Measurements from ENCODE around the gene OR9A2. TPM values are rescaled to one million over a fixed set of nuclear protein-coding genes. Genes with fewer than 3 reads are reported as not detected.

The OR9A2 gene
- total and polyA plus RNA-seq, 4 donors, result 0.08 TPM; not detected in 3

DNA sequence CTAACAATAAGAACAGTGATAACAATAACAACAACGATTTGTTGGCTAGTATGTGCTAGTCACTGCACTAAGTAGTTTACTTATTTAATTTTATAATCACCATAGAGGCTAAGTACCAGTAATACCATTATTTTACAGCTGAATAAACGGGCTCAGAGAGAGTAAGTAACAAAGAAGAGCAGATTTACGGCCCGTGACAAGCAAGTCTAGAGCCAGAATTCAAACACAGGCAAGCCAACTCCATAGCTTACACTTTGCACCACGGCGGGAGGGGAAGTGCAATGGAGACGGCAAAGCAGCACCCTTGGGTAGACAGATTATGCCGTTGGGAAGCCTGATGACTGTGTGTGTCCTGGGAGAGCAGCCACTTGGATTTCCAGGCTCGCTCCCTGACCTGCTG, 24.0 kb upstream of the OR9A2 start (continued):
- TF ChIP-seq RAD21 (IDR thresholded peaks at IDR 0.05), result no peak

DNA sequence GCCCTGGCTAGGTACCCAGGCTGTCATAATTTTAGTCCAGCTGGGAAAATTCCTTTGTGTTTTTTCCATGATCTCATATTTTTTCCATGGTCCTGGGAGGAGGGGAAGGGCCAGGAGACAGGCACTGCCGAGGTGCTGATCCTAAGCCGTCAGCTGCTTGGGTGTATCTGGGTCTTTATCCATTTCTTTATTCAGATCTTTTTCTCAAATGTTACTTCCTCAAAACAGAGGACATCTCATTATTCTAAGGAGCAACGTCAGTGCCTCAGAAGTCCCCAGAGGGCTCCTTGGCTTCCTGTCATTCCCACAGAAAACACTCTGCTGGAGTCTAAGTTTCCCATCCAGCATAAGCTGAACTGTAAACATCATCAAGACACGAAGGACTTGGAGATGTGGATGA, 22.4 kb upstream of the OR9A2 start:
- H3K27me3 ChIP-seq (ENCODE audit: control insufficient read depth in 4 of 4, insufficient read depth in 4 of 4, low read length in 3 of 4), result no peaks in the 10 kb centered on the region
- TF ChIP-seq HNF4A (conservative IDR thresholded peaks at IDR 0.05) (no peak), GABPA (IDR thresholded peaks at IDR 0.05 in 1 of 2, conservative IDR thresholded peaks at IDR 0.05 in 1 of 2) (no peak), FOXA2 (IDR thresholded peaks at IDR 0.05) (no peak), RAD21 (IDR thresholded peaks at IDR 0.05) (no peak), YY1 (IDR thresholded peaks at IDR 0.05) (no peak), RXRA (IDR thresholded peaks at IDR 0.05) (no peak)
- TF ChIP-seq, protein P1, sequence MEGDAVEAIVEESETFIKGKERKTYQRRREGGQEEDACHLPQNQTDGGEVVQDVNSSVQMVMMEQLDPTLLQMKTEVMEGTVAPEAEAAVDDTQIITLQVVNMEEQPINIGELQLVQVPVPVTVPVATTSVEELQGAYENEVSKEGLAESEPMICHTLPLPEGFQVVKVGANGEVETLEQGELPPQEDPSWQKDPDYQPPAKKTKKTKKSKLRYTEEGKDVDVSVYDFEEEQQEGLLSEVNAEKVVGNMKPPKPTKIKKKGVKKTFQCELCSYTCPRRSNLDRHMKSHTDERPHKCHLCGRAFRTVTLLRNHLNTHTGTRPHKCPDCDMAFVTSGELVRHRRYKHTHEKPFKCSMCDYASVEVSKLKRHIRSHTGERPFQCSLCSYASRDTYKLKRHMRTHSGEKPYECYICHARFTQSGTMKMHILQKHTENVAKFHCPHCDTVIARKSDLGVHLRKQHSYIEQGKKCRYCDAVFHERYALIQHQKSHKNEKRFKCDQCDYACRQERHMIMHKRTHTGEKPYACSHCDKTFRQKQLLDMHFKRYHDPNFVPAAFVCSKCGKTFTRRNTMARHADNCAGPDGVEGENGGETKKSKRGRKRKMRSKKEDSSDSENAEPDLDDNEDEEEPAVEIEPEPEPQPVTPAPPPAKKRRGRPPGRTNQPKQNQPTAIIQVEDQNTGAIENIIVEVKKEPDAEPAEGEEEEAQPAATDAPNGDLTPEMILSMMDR (IDR thresholded peaks at IDR 0.05; ENCODE audit: low read depth, low read length, missing input control), result no peak
- 54% methylated on average over 4 of the region's 4 CpGs for WGBS
- H3K9me3 ChIP-seq (ENCODE audit: control insufficient read depth in 4 of 4, low read length in 3 of 4), result no peaks in the 10 kb centered on the region
- DNase-seq (ENCODE audit: low spot score), result no peak
- peaks cover 0 to 2% (median 0%) of the 10 kb centered on the region in 4 donors for H3K4me1 ChIP-seq (ENCODE audit: control insufficient read depth in 4 of 4, insufficient read depth in 4 of 4, low read length in 3 of 4)
- no peak overlapping the region for H3K4me3 ChIP-seq (ENCODE audit: low read depth in 1 of 3, low read length in 3 of 3)
- H3K27ac ChIP-seq (ENCODE audit: low read depth in 1 of 2, low read length in 2 of 2), result no peak overlapping the region
- no peaks in the 10 kb centered on the region for H3K36me3 ChIP-seq (ENCODE audit: control insufficient read depth in 4 of 4, insufficient read depth in 3 of 4, low read depth in 1 of 4, low read length in 3 of 4)
- no peak overlapping the region for H3K9ac ChIP-seq (ENCODE audit: low read depth in 1 of 2, low read length in 2 of 2)

DNA sequence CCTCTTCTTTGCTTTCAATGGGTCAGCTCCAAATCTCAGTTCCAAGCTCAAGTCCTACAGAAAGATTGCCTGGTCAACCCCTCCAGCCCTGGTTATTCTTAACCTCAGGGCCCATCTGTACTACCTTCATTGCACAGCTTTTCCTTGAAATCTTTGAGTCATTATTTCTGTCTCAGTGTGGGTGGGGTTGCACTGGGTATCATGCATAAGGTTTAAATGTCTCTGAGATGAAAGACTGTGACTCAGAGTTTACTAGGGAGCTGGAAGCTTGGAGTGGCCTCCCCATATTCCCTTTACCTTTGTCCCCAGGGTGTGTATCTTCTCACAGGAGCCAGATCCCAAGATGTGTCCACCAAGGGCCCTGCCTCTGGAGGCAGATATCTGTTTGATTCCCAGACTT, 21.9 kb upstream of the OR9A2 start:
- TF ChIP-seq NR2F2 (IDR thresholded peaks at IDR 0.05) (no peak), SP1 (IDR thresholded peaks at IDR 0.05) (no peak), FOXA1 (IDR thresholded peaks at IDR 0.05) (no peak), GABPA (IDR thresholded peaks at IDR 0.05 in 1 of 2, conservative IDR thresholded peaks at IDR 0.05 in 1 of 2) (no peak), EGR1 (IDR thresholded peaks at IDR 0.05; ENCODE audit: low read depth in 2 of 2) (no peak), HNF4G (IDR thresholded peaks at IDR 0.05) (no peak), RAD21 (IDR thresholded peaks at IDR 0.05) (no peak), HNF4A (conservative IDR thresholded peaks at IDR 0.05) (no peak), RXRA (IDR thresholded peaks at IDR 0.05) (no peak), YY1 (IDR thresholded peaks at IDR 0.05) (no peak), TAF1 (conservative IDR thresholded peaks at IDR 0.05) (no peak), JUND (IDR thresholded peaks at IDR 0.05) (no peak), FOXA2 (IDR thresholded peaks at IDR 0.05) (no peak)
- TF ChIP-seq, protein P2, sequence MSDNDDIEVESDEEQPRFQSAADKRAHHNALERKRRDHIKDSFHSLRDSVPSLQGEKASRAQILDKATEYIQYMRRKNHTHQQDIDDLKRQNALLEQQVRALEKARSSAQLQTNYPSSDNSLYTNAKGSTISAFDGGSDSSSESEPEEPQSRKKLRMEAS (IDR thresholded peaks at IDR 0.05), result no peak
- TF ChIP-seq, protein P3, sequence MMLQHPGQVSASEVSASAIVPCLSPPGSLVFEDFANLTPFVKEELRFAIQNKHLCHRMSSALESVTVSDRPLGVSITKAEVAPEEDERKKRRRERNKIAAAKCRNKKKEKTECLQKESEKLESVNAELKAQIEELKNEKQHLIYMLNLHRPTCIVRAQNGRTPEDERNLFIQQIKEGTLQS (IDR thresholded peaks at IDR 0.05), result no peak
- TF ChIP-seq, protein P4, sequence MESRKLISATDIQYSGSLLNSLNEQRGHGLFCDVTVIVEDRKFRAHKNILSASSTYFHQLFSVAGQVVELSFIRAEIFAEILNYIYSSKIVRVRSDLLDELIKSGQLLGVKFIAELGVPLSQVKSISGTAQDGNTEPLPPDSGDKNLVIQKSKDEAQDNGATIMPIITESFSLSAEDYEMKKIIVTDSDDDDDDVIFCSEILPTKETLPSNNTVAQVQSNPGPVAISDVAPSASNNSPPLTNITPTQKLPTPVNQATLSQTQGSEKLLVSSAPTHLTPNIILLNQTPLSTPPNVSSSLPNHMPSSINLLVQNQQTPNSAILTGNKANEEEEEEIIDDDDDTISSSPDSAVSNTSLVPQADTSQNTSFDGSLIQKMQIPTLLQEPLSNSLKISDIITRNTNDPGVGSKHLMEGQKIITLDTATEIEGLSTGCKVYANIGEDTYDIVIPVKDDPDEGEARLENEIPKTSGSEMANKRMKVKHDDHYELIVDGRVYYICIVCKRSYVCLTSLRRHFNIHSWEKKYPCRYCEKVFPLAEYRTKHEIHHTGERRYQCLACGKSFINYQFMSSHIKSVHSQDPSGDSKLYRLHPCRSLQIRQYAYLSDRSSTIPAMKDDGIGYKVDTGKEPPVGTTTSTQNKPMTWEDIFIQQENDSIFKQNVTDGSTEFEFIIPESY (IDR thresholded peaks at IDR 0.05), result no peak
- TF ChIP-seq, protein P5, sequence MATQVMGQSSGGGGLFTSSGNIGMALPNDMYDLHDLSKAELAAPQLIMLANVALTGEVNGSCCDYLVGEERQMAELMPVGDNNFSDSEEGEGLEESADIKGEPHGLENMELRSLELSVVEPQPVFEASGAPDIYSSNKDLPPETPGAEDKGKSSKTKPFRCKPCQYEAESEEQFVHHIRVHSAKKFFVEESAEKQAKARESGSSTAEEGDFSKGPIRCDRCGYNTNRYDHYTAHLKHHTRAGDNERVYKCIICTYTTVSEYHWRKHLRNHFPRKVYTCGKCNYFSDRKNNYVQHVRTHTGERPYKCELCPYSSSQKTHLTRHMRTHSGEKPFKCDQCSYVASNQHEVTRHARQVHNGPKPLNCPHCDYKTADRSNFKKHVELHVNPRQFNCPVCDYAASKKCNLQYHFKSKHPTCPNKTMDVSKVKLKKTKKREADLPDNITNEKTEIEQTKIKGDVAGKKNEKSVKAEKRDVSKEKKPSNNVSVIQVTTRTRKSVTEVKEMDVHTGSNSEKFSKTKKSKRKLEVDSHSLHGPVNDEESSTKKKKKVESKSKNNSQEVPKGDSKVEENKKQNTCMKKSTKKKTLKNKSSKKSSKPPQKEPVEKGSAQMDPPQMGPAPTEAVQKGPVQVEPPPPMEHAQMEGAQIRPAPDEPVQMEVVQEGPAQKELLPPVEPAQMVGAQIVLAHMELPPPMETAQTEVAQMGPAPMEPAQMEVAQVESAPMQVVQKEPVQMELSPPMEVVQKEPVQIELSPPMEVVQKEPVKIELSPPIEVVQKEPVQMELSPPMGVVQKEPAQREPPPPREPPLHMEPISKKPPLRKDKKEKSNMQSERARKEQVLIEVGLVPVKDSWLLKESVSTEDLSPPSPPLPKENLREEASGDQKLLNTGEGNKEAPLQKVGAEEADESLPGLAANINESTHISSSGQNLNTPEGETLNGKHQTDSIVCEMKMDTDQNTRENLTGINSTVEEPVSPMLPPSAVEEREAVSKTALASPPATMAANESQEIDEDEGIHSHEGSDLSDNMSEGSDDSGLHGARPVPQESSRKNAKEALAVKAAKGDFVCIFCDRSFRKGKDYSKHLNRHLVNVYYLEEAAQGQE (IDR thresholded peaks at IDR 0.05), result no peak
- TF ChIP-seq, protein P1 (IDR thresholded peaks at IDR 0.05; ENCODE audit: low read depth, low read length, missing input control), result no peak
- H3K9me3 ChIP-seq (ENCODE audit: control insufficient read depth in 4 of 4, low read length in 3 of 4), result no peaks in the 10 kb centered on the region
- no peak for DNase-seq (ENCODE audit: low spot score)

More for the DNA sequence above, 21.9 kb upstream of the OR9A2 start:
- H3K4me3 ChIP-seq (ENCODE audit: low read depth in 1 of 3, low read length in 3 of 3), result no peak overlapping the region
- no peak overlapping the region for H3K9ac ChIP-seq (ENCODE audit: low read depth in 1 of 2, low read length in 2 of 2)
- peaks cover 0 to 2% (median 0%) of the 10 kb centered on the region in 4 donors for H3K4me1 ChIP-seq (ENCODE audit: control insufficient read depth in 4 of 4, insufficient read depth in 4 of 4, low read length in 3 of 4)
- H3K36me3 ChIP-seq (ENCODE audit: control insufficient read depth in 4 of 4, insufficient read depth in 3 of 4, low read depth in 1 of 4, low read length in 3 of 4), result no peaks in the 10 kb centered on the region
- H3K27me3 ChIP-seq (ENCODE audit: control insufficient read depth in 4 of 4, insufficient read depth in 4 of 4, low read length in 3 of 4), result no peaks in the 10 kb centered on the region
- H3K27ac ChIP-seq (ENCODE audit: low read depth in 1 of 2, low read length in 2 of 2), result no peak overlapping the region

Data from liver (tissue), 9 donors.